Neural progenitor cell (in vitro differentiated cells): ENCODE measurements around the gene YTHDF2. TPM values are rescaled to one million over a fixed set of nuclear protein-coding genes. Genes with fewer than 3 reads are reported as not detected.
"Not testable (repeated sequence)": the region's sequence is repeated elsewhere in the genome, so short reads cannot be mapped to it uniquely, and the experiment has no call there.

ENCODE experiments used
- DNase-seq: peaks from one replicate; pipeline ENCODE4 v3.0.0-alpha.2; 2016; ENCODE audit warnings: low spot score
- H2AFZ ChIP-seq: fragments of 200-600 bp; sonication (generic); replicated peaks from 2 replicates; pipeline ENCODE4 v1.6.1; 2016; ENCODE audit warnings: antibody characterized with exemption
- H3F3A ChIP-seq: fragments of 200-600 bp; sonication (generic); 2 replicates; pipeline ENCODE4 v1.6.1; 2016; ENCODE audit warnings: antibody characterized with exemption, low read depth
- H3K27ac ChIP-seq: fragments of 200-600 bp; sonication (generic); 2 replicates; pipeline ENCODE4 v1.5.1; 2016; ENCODE audit warnings: mild to moderate bottlenecking
- H3K27me3 ChIP-seq: fragments of 200-600 bp; sonication (generic); 2 replicates; pipeline ENCODE4 v1.6.1; 2016; ENCODE audit warnings: mild to moderate bottlenecking, moderate library complexity
- H3K36me3 ChIP-seq: fragments of 200-600 bp; sonication (generic); 2 replicates; pipeline ENCODE4 v1.5.1; 2016
- H3K4me1 ChIP-seq: fragments of 200-600 bp; sonication (generic); 2 replicates; pipeline ENCODE4 v1.6.1; 2016; ENCODE audit warnings: mixed run types
- H3K4me2 ChIP-seq: fragments of 200-600 bp; sonication (generic); 2 replicates; pipeline ENCODE4 v1.6.1; 2016
- H3K4me3 ChIP-seq: fragments of 200-600 bp; sonication (generic); 2 replicates; pipeline ENCODE4 v1.5.1; 2016
- H3K79me2 ChIP-seq: fragments of 200-600 bp; sonication (generic); 2 replicates; pipeline ENCODE4 v1.6.1; 2016; ENCODE audit warnings: low read depth
- H3K9ac ChIP-seq: fragments of 200-600 bp; sonication (generic); 2 replicates; pipeline ENCODE4 v1.6.1; 2016
- H3K9me3 ChIP-seq: fragments of 200-600 bp; sonication (generic); 2 replicates; pipeline ENCODE4 v1.5.1; 2016; ENCODE audit warnings: low read depth
- H4K20me1 ChIP-seq: fragments of 200-600 bp; sonication (generic); 2 replicates; pipeline ENCODE4 v1.6.1; 2016; ENCODE audit warnings: low read depth
- H3K27ac Mint-ChIP-seq: 3 replicates; pipeline ENCODE4 v1.8.0; 2021; ENCODE audit warnings: mixed read lengths
- H3K27me3 Mint-ChIP-seq: 2 replicates; pipeline ENCODE4 v1.8.0; 2022; ENCODE audit warnings: low read depth, mild to moderate bottlenecking, inconsistent platforms, moderate library complexity, mixed read lengths; ENCODE audit not compliant: insufficient read depth
- H3K36me3 Mint-ChIP-seq: 3 replicates; pipeline ENCODE4 v1.8.0; 2021; ENCODE audit warnings: mixed read lengths
- H3K4me1 Mint-ChIP-seq: 3 replicates; pipeline ENCODE4 v1.8.0; 2021; ENCODE audit warnings: mixed read lengths
- H3K4me3 Mint-ChIP-seq: 3 replicates; pipeline ENCODE4 v1.8.0; 2021; ENCODE audit warnings: mild to moderate bottlenecking, moderate library complexity, mixed read lengths
- H3K9me3 Mint-ChIP-seq: 3 replicates; pipeline ENCODE4 v1.8.0; 2020; ENCODE audit warnings: mixed read lengths
- CTCF ChIP-seq: fragments of 200-600 bp; sonication (generic); IDR thresholded peaks from 2 replicates; pipeline ENCODE4 v1.5.1; 2017; ENCODE audit warnings: antibody characterized with exemption, mild to moderate bottlenecking
- EZH2 ChIP-seq: fragments of 200-600 bp; sonication (generic); IDR thresholded peaks from 2 replicates; pipeline ENCODE4 v1.6.1; 2017; ENCODE audit warnings: antibody characterized with exemption, mild to moderate bottlenecking, moderate library complexity
- EZH2phosphoT487 ChIP-seq: fragments of 200-600 bp; sonication (generic); IDR thresholded peaks from 2 replicates; pipeline ENCODE4 v1.6.1; 2017; ENCODE audit warnings: antibody characterized with exemption
- total RNA-seq: library from RNA; depleted of rRNA; stranded (reverse); fragments of >200 nt; gene quantifications from 2 replicates; pipeline ENCODE4 v1.2.3, GENCODE V29; 2015; ENCODE audit warnings: low replicate concordance

YTHDF2 gene
- total RNA-seq, 1 donor from 2014 or later: 107 TPM

- Histone ChIP-seq H3K9me3 (no peaks in the 10 kb centered on the region), H3K4me1 (peaks cover 7% of the 10 kb centered on the region), H4K20me1 (no peaks in the 10 kb centered on the region), H2AFZ (no peak overlapping the region), H3K9ac (no peak overlapping the region), H3K27me3 (no peaks in the 10 kb centered on the region), H3K4me3 (no peak overlapping the region), H3K79me2 (no peaks in the 10 kb centered on the region), H3F3A (peaks cover 9% of the 10 kb centered on the region), H3K27ac (no peak overlapping the region), H3K36me3 (no peaks in the 10 kb centered on the region), H3K4me2 (no peak overlapping the region)
- no peak for DNase-seq
- Mint-ChIP-seq H3K27ac (peak overlapping the region; percentile 66), H3K27me3 (peaks cover 2% of the 10 kb centered on the region), H3K4me3 (no peak overlapping the region), H3K9me3 (no peaks in the 10 kb centered on the region), H3K36me3 (peaks cover 2% of the 10 kb centered on the region), H3K4me1 (no peaks in the 10 kb centered on the region)
- no peak for TF ChIP-seq EZH2
- TF ChIP-seq EZH2phosphoT487: no peak
- TF ChIP-seq CTCF: no peak
Observed at GRCh38 chr1:28720376-28720775, 16.4 kb upstream of the YTHDF2 start.

GRCh38 chr1:28721927-28722326, 14.8 kb upstream of the YTHDF2 start:
- not testable (repeated sequence) for H3K27ac ChIP-seq, H3K9me3 Mint-ChIP-seq, H3K27me3 ChIP-seq, H3K4me3 ChIP-seq, H3K36me3 ChIP-seq, H2AFZ ChIP-seq, H3K9me3 ChIP-seq, H3K27ac Mint-ChIP-seq, H3K4me1 ChIP-seq, H3K36me3 Mint-ChIP-seq, H3F3A ChIP-seq, H3K79me2 ChIP-seq, H4K20me1 ChIP-seq, H3K9ac ChIP-seq, H3K4me3 Mint-ChIP-seq, H3K27me3 Mint-ChIP-seq, DNase-seq, H3K4me1 Mint-ChIP-seq, H3K4me2 ChIP-seq

- H3K4me2 ChIP-seq, H3K27me3 Mint-ChIP-seq, H3K79me2 ChIP-seq, H3K36me3 Mint-ChIP-seq, H4K20me1 ChIP-seq, H3K9me3 ChIP-seq, H3K27me3 ChIP-seq, H3K4me1 Mint-ChIP-seq, H3K9ac ChIP-seq, H3K9me3 Mint-ChIP-seq, H3F3A ChIP-seq, H3K4me1 ChIP-seq, H3K36me3 ChIP-seq, H3K4me3 Mint-ChIP-seq, H3K4me3 ChIP-seq, H3K27ac Mint-ChIP-seq, H2AFZ ChIP-seq, DNase-seq, H3K27ac ChIP-seq: not testable (repeated sequence)
Observed at GRCh38 chr1:28725365-28725764, 11.4 kb upstream of the YTHDF2 start.

- peaks cover 35% of the 10 kb centered on the region for H4K20me1 ChIP-seq
- peak overlapping the region; percentile 97 for H3K4me2 ChIP-seq
- Mint-ChIP-seq H3K36me3 (peaks cover 18% of the 10 kb centered on the region), H3K4me3 (peak overlapping the region; percentile 97), H3K9me3 (no peaks in the 10 kb centered on the region), H3K27ac (peak overlapping the region; percentile 98), H3K27me3 (peaks cover 3% of the 10 kb centered on the region), H3K4me1 (peaks cover 28% of the 10 kb centered on the region)
- peak overlapping the region; percentile 90 for H3K27ac ChIP-seq
- peak overlapping the region; percentile 75 for H3K4me3 ChIP-seq
- peaks cover 26% of the 10 kb centered on the region for H3K4me1 ChIP-seq
- H3K9me3 ChIP-seq: no peaks in the 10 kb centered on the region
- peaks cover 56% of the 10 kb centered on the region for H3K79me2 ChIP-seq
- H3F3A ChIP-seq: peaks cover 30% of the 10 kb centered on the region
- peak overlapping the region; percentile 69 for H2AFZ ChIP-seq
- peak; percentile 23 for DNase-seq
- H3K27me3 ChIP-seq: no peaks in the 10 kb centered on the region
- H3K9ac ChIP-seq: peak overlapping the region; percentile 67
- TF ChIP-seq EZH2phosphoT487: no peak
- TF ChIP-seq CTCF: no peak
- TF ChIP-seq EZH2: no peak
- H3K36me3 ChIP-seq: peaks cover 17% of the 10 kb centered on the region
Observed at GRCh38 chr1:28735961-28736449, 735 bp upstream of the YTHDF2 start.
